Neural cell (in vitro differentiated cells): ENCODE measurements around the gene SMARCB1.

Experiments used
- MXI1 ChIP-seq: fragments of 450-650 bp; conservative IDR thresholded peaks from 2 replicates; pipeline ENCODE4 v1.6.1; 2014; ENCODE audit warnings: antibody characterized with exemption, mild to moderate bottlenecking; ENCODE audit not compliant: poor library complexity, severe bottlenecking
- POLR2AphosphoS5 ChIP-seq: IDR thresholded peaks from 2 replicates; pipeline ENCODE4 v1.6.1; 2012
- RAD21 ChIP-seq: fragments of 450-650 bp; conservative IDR thresholded peaks from 2 replicates; pipeline ENCODE4 v1.6.1; 2014; ENCODE audit warnings: antibody characterized with exemption, mild to moderate bottlenecking, moderate library complexity
- TF ChIP-seq, protein P1 (sequence below): fragments of 450-650 bp; IDR thresholded peaks from 2 replicates; pipeline ENCODE4 v1.5.1; 2014; ENCODE audit warnings: antibody characterized with exemption, mild to moderate bottlenecking, moderate library complexity; ENCODE audit not compliant: poor library complexity, severe bottlenecking

DNA sequence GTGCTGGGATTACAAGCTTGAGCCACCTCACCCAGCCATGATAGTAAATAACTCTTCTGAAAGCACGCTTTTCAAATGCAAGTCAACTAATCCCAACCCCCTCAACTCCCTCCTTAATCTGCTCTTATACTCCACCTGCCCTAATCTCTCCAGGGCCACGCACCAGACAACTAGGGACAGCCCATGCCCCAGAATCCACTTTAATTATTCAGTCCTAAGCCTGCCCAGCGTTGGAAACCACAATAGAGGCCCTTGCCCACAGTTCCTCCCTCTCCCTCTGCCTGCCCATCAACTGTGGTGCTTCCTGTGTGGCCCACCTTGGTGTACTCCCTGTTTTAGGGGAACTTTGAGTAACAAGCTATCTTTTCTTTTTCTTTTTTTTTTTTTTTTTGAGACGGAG lies 29.9 kb upstream of the SMARCB1 start:
- TF ChIP-seq, protein P1, sequence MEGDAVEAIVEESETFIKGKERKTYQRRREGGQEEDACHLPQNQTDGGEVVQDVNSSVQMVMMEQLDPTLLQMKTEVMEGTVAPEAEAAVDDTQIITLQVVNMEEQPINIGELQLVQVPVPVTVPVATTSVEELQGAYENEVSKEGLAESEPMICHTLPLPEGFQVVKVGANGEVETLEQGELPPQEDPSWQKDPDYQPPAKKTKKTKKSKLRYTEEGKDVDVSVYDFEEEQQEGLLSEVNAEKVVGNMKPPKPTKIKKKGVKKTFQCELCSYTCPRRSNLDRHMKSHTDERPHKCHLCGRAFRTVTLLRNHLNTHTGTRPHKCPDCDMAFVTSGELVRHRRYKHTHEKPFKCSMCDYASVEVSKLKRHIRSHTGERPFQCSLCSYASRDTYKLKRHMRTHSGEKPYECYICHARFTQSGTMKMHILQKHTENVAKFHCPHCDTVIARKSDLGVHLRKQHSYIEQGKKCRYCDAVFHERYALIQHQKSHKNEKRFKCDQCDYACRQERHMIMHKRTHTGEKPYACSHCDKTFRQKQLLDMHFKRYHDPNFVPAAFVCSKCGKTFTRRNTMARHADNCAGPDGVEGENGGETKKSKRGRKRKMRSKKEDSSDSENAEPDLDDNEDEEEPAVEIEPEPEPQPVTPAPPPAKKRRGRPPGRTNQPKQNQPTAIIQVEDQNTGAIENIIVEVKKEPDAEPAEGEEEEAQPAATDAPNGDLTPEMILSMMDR: no peak
- TF ChIP-seq POLR2AphosphoS5 (no peak), MXI1 (no peak), RAD21 (no peak)
